Measurements from ENCODE around the gene UCK2. TPM values are rescaled to one million over a fixed set of nuclear protein-coding genes. Genes with fewer than 3 reads are reported as not detected.

UCK2 gene
- total RNA-seq, 4 donors from 2014 or later: 40.3 to 47.8 (median 42.2) TPM

DNA sequence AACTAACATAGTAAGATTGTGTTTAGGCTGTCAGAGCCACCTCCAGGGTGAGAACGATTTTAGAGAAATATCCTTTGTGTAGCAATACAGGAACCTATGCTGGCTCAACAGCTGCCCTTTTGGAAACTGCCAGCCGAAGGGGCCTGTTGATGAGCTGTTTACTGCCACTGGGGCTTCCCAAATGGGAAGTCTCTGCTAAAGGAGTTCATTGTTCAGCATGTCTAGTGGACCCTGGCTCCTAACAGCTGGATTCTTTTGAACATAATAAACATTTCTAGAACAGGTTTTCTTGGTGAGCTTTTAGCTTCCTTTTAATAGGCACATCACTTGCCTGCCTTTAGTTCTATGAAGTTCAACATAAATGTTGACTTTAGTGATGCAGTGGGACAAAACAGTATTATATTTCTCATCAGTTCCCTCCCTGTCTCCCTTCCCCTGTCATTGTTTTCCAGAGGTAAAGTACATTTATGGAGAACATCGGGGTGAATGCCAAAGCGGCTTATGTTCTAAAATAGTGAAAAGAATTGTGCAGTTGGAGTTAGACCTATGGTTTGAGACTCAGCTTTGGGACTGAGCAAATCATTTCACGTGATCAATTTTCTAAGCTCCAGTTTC, 57.4 kb downstream of the UCK2 start:
- intact Hi-C loops (cut with DNase I; ENCODE audit: low total_unique reads): no loop called here
- WGBS, 2 donors: 53 to 69% methylated on average over 5 of the region's 5 CpGs
- TF ChIP-seq, protein P1, sequence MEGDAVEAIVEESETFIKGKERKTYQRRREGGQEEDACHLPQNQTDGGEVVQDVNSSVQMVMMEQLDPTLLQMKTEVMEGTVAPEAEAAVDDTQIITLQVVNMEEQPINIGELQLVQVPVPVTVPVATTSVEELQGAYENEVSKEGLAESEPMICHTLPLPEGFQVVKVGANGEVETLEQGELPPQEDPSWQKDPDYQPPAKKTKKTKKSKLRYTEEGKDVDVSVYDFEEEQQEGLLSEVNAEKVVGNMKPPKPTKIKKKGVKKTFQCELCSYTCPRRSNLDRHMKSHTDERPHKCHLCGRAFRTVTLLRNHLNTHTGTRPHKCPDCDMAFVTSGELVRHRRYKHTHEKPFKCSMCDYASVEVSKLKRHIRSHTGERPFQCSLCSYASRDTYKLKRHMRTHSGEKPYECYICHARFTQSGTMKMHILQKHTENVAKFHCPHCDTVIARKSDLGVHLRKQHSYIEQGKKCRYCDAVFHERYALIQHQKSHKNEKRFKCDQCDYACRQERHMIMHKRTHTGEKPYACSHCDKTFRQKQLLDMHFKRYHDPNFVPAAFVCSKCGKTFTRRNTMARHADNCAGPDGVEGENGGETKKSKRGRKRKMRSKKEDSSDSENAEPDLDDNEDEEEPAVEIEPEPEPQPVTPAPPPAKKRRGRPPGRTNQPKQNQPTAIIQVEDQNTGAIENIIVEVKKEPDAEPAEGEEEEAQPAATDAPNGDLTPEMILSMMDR (IDR thresholded peaks at IDR 0.05): no peak
- no peak for TF ChIP-seq POLR2A (IDR thresholded peaks at IDR 0.05)
- no peak for DNase-seq (ENCODE audit: low spot score in 2 of 2)
- no peak overlapping the region for H3K4me3 ChIP-seq (ENCODE audit: low read depth, poor library complexity, severe bottlenecking)

DNA sequence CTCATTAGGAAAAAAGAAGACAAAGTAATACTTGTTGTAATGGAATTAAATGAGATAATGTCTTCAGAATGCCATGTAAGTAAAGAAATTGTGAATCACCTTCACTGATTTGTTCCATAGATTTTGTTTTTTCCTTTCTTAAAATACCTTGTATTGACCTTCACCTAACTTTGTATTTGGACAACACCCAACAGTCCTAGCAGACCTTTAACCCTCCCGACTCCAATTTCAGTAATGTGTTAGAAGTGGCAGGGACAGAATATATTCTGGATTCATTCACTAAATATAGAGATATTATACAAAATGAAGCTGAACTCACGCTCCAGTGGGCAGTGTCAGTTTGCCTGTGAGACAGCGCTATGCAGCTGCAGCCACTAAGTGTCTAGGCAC, 57.9 kb downstream of the UCK2 start:
- TF ChIP-seq POLR2A (IDR thresholded peaks at IDR 0.05): no peak
- TF ChIP-seq, protein P1 (IDR thresholded peaks at IDR 0.05): no peak

DNA sequence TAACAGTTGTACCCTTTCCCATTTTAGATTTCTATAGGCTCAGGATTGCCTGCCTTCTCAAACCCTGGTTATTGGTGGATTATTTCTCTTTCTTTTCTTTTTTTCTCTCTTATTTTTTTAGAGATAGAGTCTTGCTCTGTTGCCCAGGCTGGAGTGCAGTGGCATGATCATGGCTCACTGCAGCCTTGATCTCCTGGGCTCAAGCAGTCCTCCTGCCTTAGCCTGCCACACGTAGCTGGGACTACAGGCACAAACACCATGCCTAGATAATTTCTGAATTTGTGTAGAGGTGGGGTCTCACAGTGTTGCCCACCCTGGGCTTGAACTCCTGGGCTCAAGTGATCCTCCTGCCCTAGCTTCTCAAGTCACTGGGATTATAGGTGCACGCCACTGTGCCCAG, 58.8 kb downstream of the UCK2 start:
- intact Hi-C loops (cut with DNase I; ENCODE audit: low total_unique reads): no loop called here
- no peak for TF ChIP-seq POLR2A (IDR thresholded peaks at IDR 0.05)
- TF ChIP-seq, protein P1 (IDR thresholded peaks at IDR 0.05): no peak
- H3K4me3 ChIP-seq (ENCODE audit: low read depth, poor library complexity, severe bottlenecking): no peak overlapping the region
- DNase-seq (ENCODE audit: low spot score in 2 of 2): no peak
- WGBS, 2 donors: 95 to 97% methylated on average over 2 of the region's 2 CpGs

More for the DNA sequence above, 57.9 kb downstream of the UCK2 start:
- H3K4me3 ChIP-seq (ENCODE audit: low read depth, poor library complexity, severe bottlenecking): no peak overlapping the region
- no peak for DNase-seq (ENCODE audit: low spot score in 2 of 2)
- intact Hi-C loops (cut with DNase I; ENCODE audit: low total_unique reads): no loop called here
- 89 to 96% methylated on average over 3 of the region's 3 CpGs for WGBS, 2 donors

DNA sequence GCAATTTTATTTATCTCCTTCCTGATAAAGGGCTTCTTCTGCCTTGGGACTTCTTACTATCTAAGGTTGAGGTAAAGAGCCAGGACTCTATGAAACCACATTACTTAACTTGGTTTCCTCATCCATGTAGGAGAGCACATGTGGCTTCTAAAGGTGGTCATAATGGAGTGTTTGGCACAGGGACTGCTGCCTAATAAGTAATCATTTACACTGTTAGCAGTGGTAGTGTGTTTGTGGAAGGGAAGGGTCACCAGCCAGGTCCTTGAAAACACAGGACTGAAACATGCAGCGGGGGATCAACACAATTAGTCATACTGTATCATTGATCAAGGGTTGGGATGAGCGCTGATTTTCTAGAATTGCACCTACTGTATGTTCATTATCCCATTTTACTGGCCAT, 59.6 kb downstream of the UCK2 start:
- no peak for TF ChIP-seq POLR2A (IDR thresholded peaks at IDR 0.05)
- TF ChIP-seq, protein P1 (IDR thresholded peaks at IDR 0.05): no peak
- intact Hi-C loops (cut with DNase I; ENCODE audit: low total_unique reads): no loop called here
- 97% methylated on average over 2 of the region's 2 CpGs for WGBS, 2 donors
- DNase-seq (ENCODE audit: low spot score in 2 of 2): no peak
- H3K4me3 ChIP-seq (ENCODE audit: low read depth, poor library complexity, severe bottlenecking): no peak overlapping the region

DNA sequence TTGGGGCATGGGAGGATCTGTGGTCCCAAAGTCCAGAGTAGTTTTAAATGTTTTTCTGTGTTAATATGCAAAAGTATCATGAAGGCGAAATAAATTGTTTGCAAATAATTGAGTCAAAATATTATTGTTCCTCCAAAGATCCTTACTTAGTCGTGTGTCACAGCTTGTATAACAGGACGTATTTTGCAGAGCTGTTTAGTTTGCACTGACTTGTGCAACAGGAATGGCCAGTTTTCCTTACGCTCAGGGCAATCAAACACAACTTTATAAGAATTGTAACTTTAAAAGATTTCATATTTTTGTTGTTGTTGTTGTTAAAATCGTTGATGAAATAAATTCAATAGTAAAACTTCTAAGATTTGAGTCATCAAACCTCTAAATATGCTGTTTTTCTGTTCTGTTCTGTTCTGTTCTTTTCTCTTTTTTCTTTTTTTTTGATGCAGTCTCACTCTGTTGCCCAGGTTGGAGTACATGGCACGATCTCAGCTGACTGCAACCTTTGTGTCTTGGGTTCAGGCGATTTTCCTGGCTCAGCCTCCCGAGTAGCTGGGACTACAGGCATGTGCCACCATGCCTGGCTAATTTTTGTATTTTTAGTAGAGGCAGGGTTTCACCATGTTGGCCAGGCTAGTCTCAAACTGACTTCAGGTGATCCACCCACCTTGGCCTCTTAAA, 60.6 kb downstream of the UCK2 start:
- intact Hi-C loops (cut with DNase I; ENCODE audit: low total_unique reads): no loop called here
- TF ChIP-seq, protein P1 (IDR thresholded peaks at IDR 0.05): no peak
- no peak for TF ChIP-seq POLR2A (IDR thresholded peaks at IDR 0.05)
- no peak for DNase-seq (ENCODE audit: low spot score in 2 of 2)
- H3K4me3 ChIP-seq (ENCODE audit: low read depth, poor library complexity, severe bottlenecking): no peak overlapping the region
- WGBS, 2 donors: 57 to 62% methylated on average over 8 of the region's 8 CpGs
